Activated naive CD4-positive, alpha-beta T cell treated with anti-CD3 and anti-CD28 coated beads, Interleukin-2, amount 50 U/mL, for 72 hours (primary cell): ENCODE results near the gene GSK3A. TPM values are rescaled to one million over a fixed set of nuclear protein-coding genes. Genes with fewer than 3 reads are reported as not detected.

Source experiments
- ATAC-seq, 2 donors: fragments of 150-1000 bp; cut with Tn5 transposase; 2 replicates each; pipeline ENCODE4 v1.10.0; 2021; ENCODE audit warnings: mild to moderate bottlenecking in 2 of 2, moderate library complexity in 2 of 2
- DNase-seq, 2 donors: peaks; one replicate each; pipeline ENCODE4 v3.0.0; 2021 to 2022; ENCODE audit warnings: low spot score in 2 of 2
- H3K27ac Mint-ChIP-seq, 2 donors: one replicate each; pipeline ENCODE4 v1.8.0; 2022; ENCODE audit warnings: mild to moderate bottlenecking in 2 of 2, mixed read lengths in 2 of 2
- H3K36me3 Mint-ChIP-seq, 2 donors: one replicate each; pipeline ENCODE4 v1.8.0; 2022; ENCODE audit warnings: mixed read lengths in 2 of 2
- H3K9me3 Mint-ChIP-seq, 2 donors: one replicate each; pipeline ENCODE4 v1.8.0; 2022; ENCODE audit warnings: mixed read lengths in 2 of 2
- total RNA-seq, 2 donors: library from RNA; stranded (reverse); gene quantifications; one replicate each; pipeline ENCODE4 v1.2.3, GENCODE V29; 2022

Gene GSK3A
- total RNA-seq, 2 donors from 2014 or later: 38.1 to 39.5 TPM

DNA sequence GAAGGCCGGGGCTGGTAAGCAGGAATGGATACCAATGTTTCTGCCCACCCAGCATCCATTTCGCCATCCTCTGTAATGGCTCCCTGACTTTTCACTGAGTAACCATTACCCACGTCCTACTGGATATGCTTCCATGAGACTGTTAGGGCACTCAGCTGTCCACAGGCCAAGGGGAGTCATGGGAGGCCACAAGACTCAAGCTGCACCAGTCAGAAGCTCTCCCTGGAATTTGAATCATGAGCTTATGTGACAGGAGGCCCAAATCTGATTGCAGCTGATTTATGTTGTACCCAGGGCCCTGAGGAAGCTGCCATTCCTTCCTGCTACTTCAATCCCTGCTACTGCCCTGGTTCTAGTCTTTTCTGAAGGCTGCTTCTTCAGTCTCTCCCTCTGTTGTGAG is 53.3 kb downstream of the GSK3A start:
- ATAC-seq: no peak
- Mint-ChIP-seq H3K27ac (no peak overlapping the region), H3K36me3 (peaks cover 6 to 16% of the 10 kb centered on the region in 2 donors), H3K9me3 (peaks cover 0 to 5% of the 10 kb centered on the region in 2 donors)
- no peak for DNase-seq

DNA sequence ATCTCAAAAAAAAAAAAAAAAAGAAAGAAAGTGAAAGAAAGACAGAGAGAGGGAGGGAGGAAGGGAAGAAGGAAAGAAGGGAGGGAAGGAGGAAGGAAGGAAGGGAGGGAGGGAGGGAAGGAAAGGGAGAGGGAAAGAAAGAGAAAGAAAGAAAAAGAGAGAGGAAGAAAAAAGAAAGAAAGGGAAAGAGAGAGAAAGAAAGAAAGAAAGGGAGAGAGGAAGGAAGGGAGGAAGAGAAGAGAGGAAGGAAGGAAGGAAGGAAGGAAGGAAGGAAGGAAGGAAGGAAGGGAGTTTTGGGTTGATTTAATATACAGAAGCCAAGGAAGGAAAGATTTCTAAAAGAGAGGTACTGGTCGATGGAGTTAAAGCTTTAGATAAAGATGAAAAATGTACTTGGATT is 53.7 kb downstream of the GSK3A start:
- H3K36me3 Mint-ChIP-seq: peaks cover 2 to 11% of the 10 kb centered on the region in 2 donors
- peaks cover 0 to under 1% of the 10 kb centered on the region in 2 donors for H3K9me3 Mint-ChIP-seq
- ATAC-seq: no peak
- no peak overlapping the region for H3K27ac Mint-ChIP-seq
- DNase-seq: no peak

- Mint-ChIP-seq H3K36me3 (no peaks in the 10 kb centered on the region), H3K27ac (peak overlapping the region in 1 of 2 donors; percentile 73)
- no peak for DNase-seq
Observed at GRCh38 chr19:42185277-42185676, 57.1 kb downstream of the GSK3A start.

GRCh38 chr19:42184401-42184861 is 58.0 kb downstream of the GSK3A start:
- ATAC-seq: peak; percentile 85 to 89
- peak; percentile 74 to 81 for DNase-seq
- no peaks in the 10 kb centered on the region for H3K36me3 Mint-ChIP-seq

More at GRCh38 chr19:42185277-42185676, 57.1 kb downstream of the GSK3A start:
- peak; percentile 43 to 57 for ATAC-seq
- H3K9me3 Mint-ChIP-seq: no peaks in the 10 kb centered on the region

More at GRCh38 chr19:42184401-42184861, 58.0 kb downstream of the GSK3A start:
- Mint-ChIP-seq H3K27ac (peak overlapping the region in 1 of 2 donors; percentile 73), H3K9me3 (no peaks in the 10 kb centered on the region)

Other genes starting within 250 kb of the GSK3A start
- gene ATP1A3, start 248.4 kb downstream of the GSK3A start, total RNA-seq: 1 to 10 TPM; 2.0 to 4.0 TPM
- 1 to 10 TPM; 3.5 to 4.0 TPM for gene GRIK5, start 172.4 kb downstream of the GSK3A start, total RNA-seq
- 10 to 100 TPM; 12.5 to 13.9 TPM for gene ZNF574, start 166.4 kb downstream of the GSK3A start, total RNA-seq
- gene POU2F2, start 110.2 kb downstream of the GSK3A start, total RNA-seq: 10 to 100 TPM; 34.2 to 39.6 TPM
- 10 to 100 TPM; 28.7 to 39.3 TPM for gene DEDD2, start 24.9 kb downstream of the GSK3A start, total RNA-seq
- 10 to 100 TPM; 13.2 to 14.5 TPM for gene ZNF526, start 22.3 kb downstream of the GSK3A start, total RNA-seq
- gene ERF, start 12.5 kb upstream of the GSK3A start, total RNA-seq: 10 to 100 TPM; 48.8 to 67.8 TPM
- 10 to 100 TPM; 87.7 to 90.6 TPM for gene CIC, start 26.6 kb upstream of the GSK3A start, total RNA-seq
- 1 to 10 TPM in 1 of 2 donors, under 1 TPM in 1; 0.93 to 1.6 TPM for gene PRR19, start 59.5 kb upstream of the GSK3A start, total RNA-seq
- 10 to 100 TPM; 50.9 to 54.2 TPM for gene PAFAH1B3, start 60.0 kb upstream of the GSK3A start, total RNA-seq
- 1 to 10 TPM in 1 of 2 donors, under 1 TPM in 1; 0.16 to 1.8 TPM for gene TMEM145, start 70.7 kb upstream of the GSK3A start, total RNA-seq
- gene MEGF8, start 83.0 kb upstream of the GSK3A start, total RNA-seq: 1 to 10 TPM; 2.1 to 8.6 TPM
- not detected for gene CNFN, start 147.7 kb upstream of the GSK3A start, total RNA-seq
- 10 to 100 TPM; 13.6 to 27.0 TPM for gene LIPE, start 184.8 kb upstream of the GSK3A start, total RNA-seq
- gene CXCL17, start 200.3 kb upstream of the GSK3A start, total RNA-seq: not detected